ENCODE results near the gene NOD2. TPM values are rescaled to one million over a fixed set of nuclear protein-coding genes. Genes with fewer than 3 reads are reported as not detected.

The NOD2 gene
- total RNA-seq, 1 donor from 2014 or later: 43.5 TPM

GRCh38 chr16:50702725-50703124, 9.3 kb downstream of the NOD2 start:
- Histone ChIP-seq H3K4me3 (no peak overlapping the region), H3K9me3 (peaks cover 3% of the 10 kb centered on the region), H3K27ac (peak overlapping the region; percentile 9), H3K4me1 (peaks cover 19% of the 10 kb centered on the region), H3K27me3 (no peaks in the 10 kb centered on the region), H3K36me3 (no peaks in the 10 kb centered on the region)
- intact Hi-C loops (cut with DNase I): no loop called here
- no peak for TF ChIP-seq POLR2AphosphoS5 (IDR thresholded peaks at IDR 0.05; ENCODE audit: insufficient read depth in 1 of 2, low read depth in 1 of 2)
- no peak for TF ChIP-seq POLR2A (IDR thresholded peaks at IDR 0.05)
- TF ChIP-seq CTCF (IDR thresholded peaks at IDR 0.05): no peak
- DNase-seq (ENCODE audit: extremely low spot score in 2 of 2): no peak

GRCh38 chr16:50704245-50704644, 10.8 kb downstream of the NOD2 start:
- H3K4me3 ChIP-seq: no peak overlapping the region
- TF ChIP-seq POLR2A (IDR thresholded peaks at IDR 0.05) (no peak), CTCF (IDR thresholded peaks at IDR 0.05) (no peak), POLR2AphosphoS5 (IDR thresholded peaks at IDR 0.05; ENCODE audit: insufficient read depth in 1 of 2, low read depth in 1 of 2) (no peak)
- no peak overlapping the region for H3K27ac ChIP-seq
- peaks cover 9% of the 10 kb centered on the region for H3K4me1 ChIP-seq
- intact Hi-C loops (cut with DNase I): no loop called here
- DNase-seq (ENCODE audit: extremely low spot score in 2 of 2): no peak
- no peaks in the 10 kb centered on the region for H3K36me3 ChIP-seq
- H3K9me3 ChIP-seq: peaks cover 3% of the 10 kb centered on the region
- H3K27me3 ChIP-seq: no peaks in the 10 kb centered on the region

- Histone ChIP-seq H3K27me3 (no peaks in the 10 kb centered on the region), H3K36me3 (no peaks in the 10 kb centered on the region), H3K4me3 (no peak overlapping the region), H3K27ac (no peak overlapping the region), H3K9me3 (peaks cover 3% of the 10 kb centered on the region), H3K4me1 (peaks cover 4% of the 10 kb centered on the region)
- intact Hi-C loops (cut with DNase I): no loop called here
- DNase-seq (ENCODE audit: extremely low spot score in 2 of 2): no peak
- TF ChIP-seq CTCF (IDR thresholded peaks at IDR 0.05) (no peak), POLR2A (IDR thresholded peaks at IDR 0.05) (no peak), POLR2AphosphoS5 (IDR thresholded peaks at IDR 0.05; ENCODE audit: insufficient read depth in 1 of 2, low read depth in 1 of 2) (no peak)
Measured at GRCh38 chr16:50705436-50706110, 12.2 kb downstream of the NOD2 start.

- DNase-seq (ENCODE audit: extremely low spot score in 2 of 2): peak in 1 of 2 donors; percentile 80
Measured at GRCh38 chr16:50706250-50706649, 12.8 kb downstream of the NOD2 start.

More at GRCh38 chr16:50706250-50706649, 12.8 kb downstream of the NOD2 start:
- Histone ChIP-seq H3K9me3 (peaks cover 3% of the 10 kb centered on the region), H3K27me3 (no peaks in the 10 kb centered on the region), H3K4me3 (no peak overlapping the region), H3K36me3 (no peaks in the 10 kb centered on the region), H3K4me1 (peaks cover 4% of the 10 kb centered on the region), H3K27ac (no peak overlapping the region)
- intact Hi-C loops (cut with DNase I): no loop called here
- TF ChIP-seq CTCF (IDR thresholded peaks at IDR 0.05): no peak
- TF ChIP-seq POLR2AphosphoS5 (IDR thresholded peaks at IDR 0.05; ENCODE audit: insufficient read depth in 1 of 2, low read depth in 1 of 2): no peak
- TF ChIP-seq POLR2A (IDR thresholded peaks at IDR 0.05): no peak
